OCI-LY7 (cell line): ENCODE measurements around the gene GPR61. TPM values are rescaled to one million over a fixed set of nuclear protein-coding genes. Genes with fewer than 3 reads are reported as not detected.

Experiments used
- BruUV-seq: library from RNA; stranded (reverse); fragments of 400-500 nt; replicated peaks from 2 replicates; lab custom pipeline; 2021; lab: Mats Ljungman, UMichigan
- CTCF ChIA-PET: fragments of 300-600 bp; sonication (Branson Sonifier 250); formaldehyde crosslinking; loops from one replicate; lab custom pipeline; 2022; ENCODE audit warnings: antibody characterized with exemption; ENCODE audit not compliant: unreplicated experiment; lab: Charles Lee
- POLR2A ChIA-PET: fragments of 300-600 bp; sonication (Branson Sonifier 250); formaldehyde crosslinking; loops from one replicate; lab custom pipeline; 2022; ENCODE audit warnings: antibody characterized with exemption; lab: Charles Lee
- DNase-seq: peaks from one replicate; pipeline ENCODE4 v3.0.0-alpha.2; 2015; ENCODE audit warnings: low spot score
- H2AFZ ChIP-seq: fragments of 200-600 bp; sonication (generic), shearing (Covaris generic); 2 replicates; pipeline ENCODE4 v1.6.1; 2014; ENCODE audit warnings: mild to moderate bottlenecking, antibody characterized with exemption, low read length, moderate library complexity
- H3K27ac ChIP-seq: fragments of 200-600 bp; sonication (generic); 2 replicates; pipeline ENCODE4 v1.5.1; 2014; ENCODE audit warnings: mixed run types, low read depth, mild to moderate bottlenecking, moderate library complexity, low read length, inconsistent platforms; ENCODE audit not compliant: poor library complexity, severe bottlenecking
- H3K36me3 ChIP-seq: fragments of 200-600 bp; sonication (generic); 2 replicates; pipeline ENCODE4 v1.6.1; 2014; ENCODE audit warnings: mild to moderate bottlenecking, antibody characterized with exemption, low read length, moderate library complexity, mixed read lengths; ENCODE audit not compliant: insufficient read depth
- H3K4me1 ChIP-seq: fragments of 200-600 bp; sonication (generic); 2 replicates; pipeline ENCODE4 v1.5.1; 2014; ENCODE audit warnings: mild to moderate bottlenecking, low read length; ENCODE audit not compliant: insufficient read depth, poor library complexity, severe bottlenecking
- H3K4me2 ChIP-seq: fragments of 200-600 bp; sonication (generic); 2 replicates; pipeline ENCODE4 v1.6.1; 2014; ENCODE audit warnings: mild to moderate bottlenecking, low read length
- H3K4me3 ChIP-seq: fragments of 200-600 bp; sonication (generic); 2 replicates; pipeline ENCODE4 v1.5.1; 2014; ENCODE audit warnings: mild to moderate bottlenecking, low read depth, low read length; ENCODE audit not compliant: poor library complexity, severe bottlenecking
- H3K79me2 ChIP-seq: fragments of 200-600 bp; sonication (generic); 2 replicates; pipeline ENCODE4 v1.6.1; 2016; ENCODE audit warnings: low read depth, mild to moderate bottlenecking, low read length, moderate library complexity, mixed read lengths; ENCODE audit not compliant: insufficient read depth
- H3K9me2 ChIP-seq: fragments of 200-600 bp; sonication (generic); 2 replicates; pipeline ENCODE4 v1.6.1; 2016; ENCODE audit warnings: mild to moderate bottlenecking, low read length, mixed read lengths; ENCODE audit not compliant: insufficient read depth
- H3K9me3 ChIP-seq: fragments of 200-600 bp; sonication (generic); 2 replicates; pipeline ENCODE4 v1.6.1; 2014; ENCODE audit warnings: mild to moderate bottlenecking, mixed run types, low read length, mixed read lengths
- H4K20me1 ChIP-seq: fragments of 200-600 bp; sonication (generic); 2 replicates; pipeline ENCODE4 v1.6.1; 2014; ENCODE audit warnings: mild to moderate bottlenecking, antibody characterized with exemption, low read length, moderate library complexity, mixed read lengths; ENCODE audit not compliant: insufficient read depth
- EZH2phosphoT487 ChIP-seq: fragments of 200-600 bp; sonication (generic); IDR thresholded peaks from 2 replicates; pipeline ENCODE4 v1.6.1; 2018; ENCODE audit warnings: low read depth, borderline replicate concordance, mild to moderate bottlenecking, mixed run types, antibody characterized with exemption, low read length, moderate library complexity, mixed read lengths
- intact Hi-C: fragments of 100-400 bp; cut with micrococcal nuclease; formaldehyde crosslinking; loops from one replicate; pipeline ENCODE4 v1.10.0; 2022; ENCODE audit not compliant: unreplicated experiment
- total RNA-seq, 2 experiments: library from RNA; depleted of rRNA in 1 of 2; stranded (reverse); fragments of >200 nt in 1 of 2; shearing (Covaris generic) in 1 of 2; gene quantifications; 2 replicates each; pipeline ENCODE4 v1.2.3, GENCODE V29; 2014 to 2022
- TF ChIP-seq, protein P1 (sequence below): fragments of 200-600 bp; sonication (generic); conservative IDR thresholded peaks from 2 replicates; pipeline ENCODE4 v1.5.1; 2014; ENCODE audit warnings: mild to moderate bottlenecking, antibody characterized with exemption, low read length, moderate library complexity, mixed read lengths

The GPR61 gene
- total RNA-seq, 2 experiments from 2014 or later: not detected

DNA sequence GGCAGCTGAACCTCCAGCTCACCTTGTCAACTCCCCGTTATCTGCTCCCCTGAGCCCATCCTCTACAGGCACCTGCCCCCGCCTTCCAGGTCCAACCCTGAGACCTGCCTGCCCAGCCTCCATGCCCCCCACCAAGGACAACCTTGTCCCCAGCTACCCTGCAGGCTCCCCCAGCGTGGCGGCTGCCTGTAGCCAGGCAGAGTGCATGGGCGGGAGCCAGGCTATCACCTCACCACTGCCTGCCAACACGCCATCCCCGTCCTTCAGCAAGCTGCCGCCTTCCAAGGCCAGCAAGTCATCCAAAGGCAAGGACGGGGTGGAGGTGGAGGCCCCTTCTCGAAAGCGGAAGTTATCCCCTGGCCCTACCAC is 48.8 kb upstream of the GPR61 start:
- peaks cover 18% of the 10 kb centered on the region; the same call in 1 of the 2 replicates for H3K36me3 ChIP-seq
- H3K9me3 ChIP-seq: no peaks in the 10 kb centered on the region
- H3K4me3 ChIP-seq: no peak overlapping the region
- no peak overlapping the region for H3K4me2 ChIP-seq
- CTCF ChIA-PET: interaction anchor here (0.8 to 1.8 kb wide), 4 partner anchors 18 to 58 kb away, joined by 3 to 18 read pairs (median 4); partner anchors contain the start of gene AMIGO1
- intact Hi-C loops: loop anchor here (1.0 to 5.0 kb wide), 2 partner anchors 41 to 131 kb away; no protein-coding TSS in a partner anchor
- peaks cover 14% of the 10 kb centered on the region for H3K4me1 ChIP-seq
- H2AFZ ChIP-seq: no peak overlapping the region
- peaks cover 7% of the 10 kb centered on the region; the same call in 1 of the 2 replicates for H3K79me2 ChIP-seq
- POLR2A ChIA-PET: no interaction called here
- H4K20me1 ChIP-seq: no peaks in the 10 kb centered on the region
- no peak overlapping the region for H3K27ac ChIP-seq
- BruUV-seq: no TSS peak
- no peak for DNase-seq
- TF ChIP-seq EZH2phosphoT487: no peak
- TF ChIP-seq, protein P1, sequence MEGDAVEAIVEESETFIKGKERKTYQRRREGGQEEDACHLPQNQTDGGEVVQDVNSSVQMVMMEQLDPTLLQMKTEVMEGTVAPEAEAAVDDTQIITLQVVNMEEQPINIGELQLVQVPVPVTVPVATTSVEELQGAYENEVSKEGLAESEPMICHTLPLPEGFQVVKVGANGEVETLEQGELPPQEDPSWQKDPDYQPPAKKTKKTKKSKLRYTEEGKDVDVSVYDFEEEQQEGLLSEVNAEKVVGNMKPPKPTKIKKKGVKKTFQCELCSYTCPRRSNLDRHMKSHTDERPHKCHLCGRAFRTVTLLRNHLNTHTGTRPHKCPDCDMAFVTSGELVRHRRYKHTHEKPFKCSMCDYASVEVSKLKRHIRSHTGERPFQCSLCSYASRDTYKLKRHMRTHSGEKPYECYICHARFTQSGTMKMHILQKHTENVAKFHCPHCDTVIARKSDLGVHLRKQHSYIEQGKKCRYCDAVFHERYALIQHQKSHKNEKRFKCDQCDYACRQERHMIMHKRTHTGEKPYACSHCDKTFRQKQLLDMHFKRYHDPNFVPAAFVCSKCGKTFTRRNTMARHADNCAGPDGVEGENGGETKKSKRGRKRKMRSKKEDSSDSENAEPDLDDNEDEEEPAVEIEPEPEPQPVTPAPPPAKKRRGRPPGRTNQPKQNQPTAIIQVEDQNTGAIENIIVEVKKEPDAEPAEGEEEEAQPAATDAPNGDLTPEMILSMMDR: peak; percentile 39; the same call in 1 of the 2 replicates
- H3K9me2 ChIP-seq: no peaks in the 10 kb centered on the region

GRCh38 chr1:109491372-109491771 is 48.3 kb upstream of the GPR61 start:
- BruUV-seq: no TSS peak
- no peaks in the 10 kb centered on the region for H3K9me2 ChIP-seq
- H3K79me2 ChIP-seq: peaks cover 7% of the 10 kb centered on the region; the same call in 1 of the 2 replicates
- no peak overlapping the region for H2AFZ ChIP-seq
- no peak overlapping the region for H3K4me2 ChIP-seq
- peaks cover 14% of the 10 kb centered on the region for H3K4me1 ChIP-seq
- ChIA-PET CTCF (interaction anchor here (1.1 to 1.8 kb wide), 4 partner anchors 18 to 43 kb away, joined by 3 to 18 read pairs (median 4); partner anchors contain the start of gene AMIGO1), POLR2A (interaction anchor here (1.4 kb wide), 1 partner anchor 8 kb away, joined by 4 read pairs; the partner anchor contains the start of gene ATXN7L2)
- H3K4me3 ChIP-seq: no peak overlapping the region
- TF ChIP-seq, protein P1: no peak
- no peak for TF ChIP-seq EZH2phosphoT487
- intact Hi-C loops: loop anchor here (5.0 kb wide), 1 partner anchor 131 kb away; no protein-coding TSS in a partner anchor
- no peak overlapping the region for H3K27ac ChIP-seq
- H3K36me3 ChIP-seq: peaks cover 22% of the 10 kb centered on the region; the same call in 1 of the 2 replicates
- no peak for DNase-seq
- no peaks in the 10 kb centered on the region for H4K20me1 ChIP-seq
- no peaks in the 10 kb centered on the region for H3K9me3 ChIP-seq

GRCh38 chr1:109492779-109493178 is 46.9 kb upstream of the GPR61 start:
- intact Hi-C loops: loop anchor here (5.0 kb wide), 1 partner anchor 130 kb away; no protein-coding TSS in a partner anchor
- peaks cover 7% of the 10 kb centered on the region; the same call in 1 of the 2 replicates for H3K79me2 ChIP-seq
- H3K4me2 ChIP-seq: no peak overlapping the region
- H3K27ac ChIP-seq: no peak overlapping the region
- H3K4me1 ChIP-seq: peaks cover 14% of the 10 kb centered on the region
- H3K9me2 ChIP-seq: no peaks in the 10 kb centered on the region
- H2AFZ ChIP-seq: no peak overlapping the region
- no peaks in the 10 kb centered on the region for H4K20me1 ChIP-seq
- no peak for TF ChIP-seq EZH2phosphoT487
- TF ChIP-seq, protein P1: no peak
- no peaks in the 10 kb centered on the region for H3K9me3 ChIP-seq
- BruUV-seq: no TSS peak
- ChIA-PET POLR2A (interaction anchor here (0.7 to 1.4 kb wide), 3 partner anchors 9 to 45 kb away, joined by 3 to 4 read pairs (median 4); partner anchors contain the start of gene ATXN7L2), CTCF (interaction anchor here (1.1 to 2.6 kb wide), 3 partner anchors 9 to 42 kb away, joined by 3 to 35 read pairs (median 4); partner anchors contain the start of gene ATXN7L2)
- no peak for DNase-seq
- no peak overlapping the region for H3K4me3 ChIP-seq
- peaks cover 28% of the 10 kb centered on the region; the same call in 1 of the 2 replicates for H3K36me3 ChIP-seq
